ENCODE results near the gene CACNA1B.

CACNA1B gene

GRCh38 chr9:137924169-137924568 lies 46.6 kb downstream of the CACNA1B start:
- no peak for DNase-seq

DNA sequence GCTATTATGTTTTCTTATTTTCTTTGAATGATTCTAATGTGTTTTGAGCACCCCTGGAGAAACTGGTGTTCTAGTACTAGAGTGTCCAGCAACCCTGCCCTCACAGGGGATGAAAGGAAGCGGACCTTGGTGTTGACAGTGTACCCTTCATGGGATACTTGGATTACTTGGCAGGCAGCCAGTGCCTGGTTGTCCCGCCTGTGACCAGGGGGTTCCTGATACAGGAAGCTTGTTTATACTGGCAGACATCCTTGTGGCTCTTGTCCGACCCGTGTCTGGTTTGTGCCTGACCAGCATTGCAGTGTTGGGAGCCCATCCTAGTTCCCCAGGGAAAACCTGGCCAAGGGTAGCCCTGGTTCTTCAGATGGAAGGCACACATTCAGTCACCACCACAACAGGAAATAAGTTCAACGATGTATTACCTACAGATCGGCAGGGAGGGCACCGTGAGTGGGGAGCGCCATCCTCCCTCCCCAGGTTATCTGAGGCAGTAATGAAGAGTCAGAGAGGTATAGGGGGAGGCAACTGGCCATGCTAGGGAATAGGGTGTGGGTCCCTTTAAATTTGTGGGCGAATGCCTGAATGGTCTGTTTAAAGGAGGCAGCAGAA lies 47.3 kb downstream of the CACNA1B start:
- DNase-seq, result no peak

GRCh38 chr9:137943655-137944054 lies 66.1 kb downstream of the CACNA1B start:
- no peak for DNase-seq

GRCh38 chr9:137945581-137945980 lies 68.0 kb downstream of the CACNA1B start:
- DNase-seq, result no peak

DNA sequence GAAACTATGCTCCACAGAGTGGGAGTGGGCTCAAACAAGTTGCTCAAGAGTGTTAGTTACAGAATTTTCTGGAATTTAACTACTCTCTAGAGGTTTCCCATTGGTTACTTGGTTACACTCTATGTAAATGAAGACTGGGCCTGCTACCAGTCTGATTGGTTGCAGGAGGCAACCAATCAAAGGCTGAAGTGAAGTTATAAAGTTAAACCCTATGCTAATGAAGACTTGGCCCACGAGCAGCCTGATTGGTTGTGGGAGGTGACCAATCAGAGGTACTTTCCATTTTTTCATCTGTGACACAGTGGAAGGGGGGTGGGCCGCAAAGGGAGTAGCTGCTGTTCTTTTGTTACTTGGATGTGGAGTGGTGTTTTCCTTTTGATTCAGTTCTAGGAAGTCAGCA lies 69.4 kb downstream of the CACNA1B start:
- no peak for DNase-seq

GRCh38 chr9:137948642-137949041 lies 71.1 kb downstream of the CACNA1B start:
- DNase-seq, result no peak

DNA sequence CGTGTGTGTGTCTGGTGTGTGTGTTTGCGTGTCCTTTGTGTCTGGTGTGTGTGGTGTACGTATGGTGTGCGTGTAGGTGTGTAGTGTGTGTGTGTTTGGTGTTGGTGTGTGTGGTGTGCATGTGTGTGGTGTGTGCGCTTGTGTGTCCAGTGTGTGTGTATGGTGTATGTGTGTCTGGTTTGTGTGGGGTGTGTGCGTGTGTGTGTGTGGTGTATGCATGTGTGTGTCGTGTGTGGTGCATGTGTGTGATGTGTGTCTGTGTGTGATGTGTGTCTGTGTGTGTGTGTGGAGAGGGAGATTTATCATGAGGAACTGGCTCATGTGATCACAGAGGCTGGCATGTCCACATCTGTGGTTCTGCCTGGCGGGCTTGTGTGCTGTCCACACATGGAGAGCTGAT lies 71.7 kb downstream of the CACNA1B start:
- DNase-seq, result no peak

GRCh38 chr9:137951107-137951506 lies 73.5 kb downstream of the CACNA1B start:
- no peak for DNase-seq

- no peak for DNase-seq
These were observed 74.3 kb downstream of the CACNA1B start for GRCh38 chr9:137951597-137952490.

DNA sequence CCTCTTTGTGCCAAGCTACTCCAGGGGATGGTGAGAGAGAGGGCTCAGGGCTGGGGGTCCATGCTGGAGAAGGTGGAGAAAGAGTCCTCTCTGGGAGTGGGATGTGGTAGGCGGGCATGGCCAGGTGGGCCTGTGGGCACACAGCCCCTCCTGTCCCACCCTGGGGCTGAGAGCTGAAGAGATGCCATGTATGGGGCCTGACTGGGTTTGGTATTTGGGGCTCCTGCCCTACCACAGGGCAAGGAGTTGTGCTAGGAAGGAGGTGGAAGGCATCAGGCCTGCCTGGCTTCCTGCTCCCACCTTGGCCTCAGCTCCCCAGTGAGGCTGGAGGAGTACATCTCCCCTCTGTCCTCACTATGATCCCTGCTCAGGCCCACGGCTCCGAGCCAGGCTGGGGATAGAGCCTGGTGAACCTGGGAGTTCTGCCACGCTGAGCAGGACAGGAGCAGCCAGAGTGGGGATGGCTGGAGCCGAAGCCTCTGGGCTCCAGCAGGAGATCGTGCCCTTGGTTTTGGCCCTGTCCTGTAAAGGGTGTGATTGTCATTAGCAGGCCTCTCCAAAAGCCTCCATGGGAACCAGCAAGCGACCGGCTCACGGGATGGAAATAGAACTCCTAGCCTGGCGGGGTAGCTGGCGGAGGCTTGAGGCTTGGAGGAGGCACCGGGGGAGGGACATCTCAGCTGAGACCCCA lies 75.5 kb downstream of the CACNA1B start:
- DNase-seq, result no peak

GRCh38 chr9:137953683-137954438 lies 76.3 kb downstream of the CACNA1B start:
- DNase-seq, result no peak

DNA sequence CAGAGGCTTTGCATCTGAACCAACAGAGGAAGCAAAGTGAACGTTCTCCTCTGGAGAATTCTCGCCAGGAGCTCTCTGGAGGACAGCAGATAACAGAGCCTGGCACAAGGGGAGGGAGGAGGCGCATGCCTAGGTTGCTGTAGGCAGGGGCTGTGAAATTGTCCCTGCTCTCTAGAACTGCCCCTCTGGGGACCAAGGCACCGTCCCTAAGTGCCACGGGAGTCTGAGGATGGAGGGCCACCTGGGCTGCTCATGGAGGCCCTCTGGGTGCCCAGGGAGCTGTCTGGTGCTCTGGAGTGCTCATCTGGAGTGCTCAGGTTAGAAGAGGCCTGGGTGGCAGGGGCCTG lies 77.6 kb downstream of the CACNA1B start:
- no peak for DNase-seq

- no peak for DNase-seq
These were observed 78.0 kb downstream of the CACNA1B start for GRCh38 chr9:137955586-137955985.

- no peak for DNase-seq
These were observed 78.5 kb downstream of the CACNA1B start for GRCh38 chr9:137956039-137956438.

GRCh38 chr9:137956688-137957385 lies 79.3 kb downstream of the CACNA1B start:
- DNase-seq, result no peak

GRCh38 chr9:137959641-137960411 lies 82.2 kb downstream of the CACNA1B start:
- no peak for DNase-seq

DNA sequence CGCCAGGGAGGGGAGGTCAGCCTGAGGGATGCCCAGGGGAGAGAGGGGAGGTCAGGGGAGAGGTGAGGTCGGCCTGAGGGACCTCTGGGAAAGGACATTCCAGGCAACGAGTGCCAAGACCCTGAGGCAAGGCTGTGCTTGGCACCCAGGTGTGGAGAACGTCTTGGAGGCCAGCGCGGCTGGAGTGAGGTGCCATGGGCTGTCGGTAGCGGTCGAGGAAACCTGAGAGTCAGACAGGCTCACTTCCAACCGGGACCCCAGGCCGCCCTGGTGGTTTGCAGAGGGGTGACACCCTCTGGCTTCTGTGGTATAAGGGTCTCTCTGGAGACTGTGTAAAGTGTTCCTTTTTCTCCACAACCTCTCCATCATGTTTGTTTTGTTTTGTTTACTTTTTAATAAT lies 82.9 kb downstream of the CACNA1B start:
- DNase-seq, result no peak

GRCh38 chr9:137963525-137963924 lies 85.9 kb downstream of the CACNA1B start:
- DNase-seq, result no peak

DNA sequence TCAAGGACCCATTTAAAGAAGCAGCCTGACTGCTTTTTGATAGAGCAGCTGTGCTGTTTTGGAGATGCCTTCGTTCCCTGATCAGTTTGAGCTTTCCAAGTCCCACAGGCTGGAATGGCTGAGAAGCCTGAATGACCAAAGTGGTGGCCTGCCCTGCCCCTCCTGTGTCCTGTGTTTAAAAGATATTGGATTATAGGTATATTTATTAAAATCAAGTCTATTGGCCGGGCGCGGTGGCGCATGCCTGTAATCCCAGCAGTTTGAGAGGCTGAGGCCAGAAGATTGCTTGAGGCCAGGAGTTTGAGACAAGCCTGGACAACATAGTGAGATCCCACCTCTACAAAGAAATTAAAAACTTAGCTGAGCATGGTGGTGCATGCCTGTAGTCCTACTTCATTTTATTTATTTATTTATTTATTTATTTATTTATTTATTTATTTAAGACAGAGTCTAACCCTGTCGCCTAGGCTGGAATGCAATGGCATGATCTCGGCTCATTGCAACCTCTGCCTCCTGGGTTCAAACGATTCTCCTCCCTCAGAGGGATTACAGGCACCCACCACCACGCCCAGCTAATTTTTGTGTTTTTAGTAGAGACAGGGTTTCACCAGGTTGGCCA lies 87.7 kb downstream of the CACNA1B start:
- no peak for DNase-seq

- DNase-seq, result no peak
These were observed 89.8 kb downstream of the CACNA1B start for GRCh38 chr9:137967280-137967953.

- no peak for DNase-seq
These were observed 90.7 kb downstream of the CACNA1B start for GRCh38 chr9:137968235-137968634.

All from activated effector memory CD4-positive, alpha-beta T cell treated with Interleukin-2 at 50 U/mL for 16 hours (primary cell).